B cell (primary cell): Measurements from ENCODE around the gene ELK3.
"Not testable (repeated sequence)": the region's sequence is repeated elsewhere in the genome, so short reads cannot be mapped to it uniquely, and the experiment has no call there.

Source experiments
- EZH2 ChIP-seq: IDR thresholded peaks from 2 replicates; pipeline ENCODE4 v1.6.1; 2012; ENCODE audit warnings: borderline replicate concordance, low read depth, mild to moderate bottlenecking, moderate library complexity, low read length; ENCODE audit not compliant: insufficient read depth, poor library complexity, severe bottlenecking
- TF ChIP-seq, protein P1 (sequence below): fragments of 200-600 bp; IDR thresholded peaks from one replicate; pipeline ENCODE4 v1.8.0; 2022; ENCODE audit warnings: antibody characterized with exemption, mild to moderate bottlenecking

DNA sequence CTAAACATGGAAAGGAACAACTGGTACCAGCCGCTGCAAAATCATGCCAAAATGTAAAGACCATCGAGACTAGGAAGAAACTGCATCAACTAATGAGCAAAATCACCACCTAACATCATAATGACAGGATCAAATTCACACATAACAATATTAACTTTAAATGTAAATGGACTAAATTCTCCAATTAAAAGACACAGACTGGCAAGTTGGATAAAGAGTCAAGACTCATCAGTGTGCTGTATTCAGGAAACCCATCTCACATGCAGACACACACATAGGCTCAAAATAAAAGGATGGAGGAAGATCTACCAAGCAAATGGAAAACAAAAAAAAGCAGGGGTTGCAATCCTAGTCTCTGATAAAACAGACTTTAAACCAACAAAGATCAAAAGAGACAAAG lies 123.6 kb downstream of the ELK3 start:
- TF ChIP-seq, protein P1, sequence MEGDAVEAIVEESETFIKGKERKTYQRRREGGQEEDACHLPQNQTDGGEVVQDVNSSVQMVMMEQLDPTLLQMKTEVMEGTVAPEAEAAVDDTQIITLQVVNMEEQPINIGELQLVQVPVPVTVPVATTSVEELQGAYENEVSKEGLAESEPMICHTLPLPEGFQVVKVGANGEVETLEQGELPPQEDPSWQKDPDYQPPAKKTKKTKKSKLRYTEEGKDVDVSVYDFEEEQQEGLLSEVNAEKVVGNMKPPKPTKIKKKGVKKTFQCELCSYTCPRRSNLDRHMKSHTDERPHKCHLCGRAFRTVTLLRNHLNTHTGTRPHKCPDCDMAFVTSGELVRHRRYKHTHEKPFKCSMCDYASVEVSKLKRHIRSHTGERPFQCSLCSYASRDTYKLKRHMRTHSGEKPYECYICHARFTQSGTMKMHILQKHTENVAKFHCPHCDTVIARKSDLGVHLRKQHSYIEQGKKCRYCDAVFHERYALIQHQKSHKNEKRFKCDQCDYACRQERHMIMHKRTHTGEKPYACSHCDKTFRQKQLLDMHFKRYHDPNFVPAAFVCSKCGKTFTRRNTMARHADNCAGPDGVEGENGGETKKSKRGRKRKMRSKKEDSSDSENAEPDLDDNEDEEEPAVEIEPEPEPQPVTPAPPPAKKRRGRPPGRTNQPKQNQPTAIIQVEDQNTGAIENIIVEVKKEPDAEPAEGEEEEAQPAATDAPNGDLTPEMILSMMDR: not testable (repeated sequence)
- not testable (repeated sequence) for TF ChIP-seq EZH2
